Uterus (tissue), 4 donors: ENCODE data around the gene PKNOX2. TPM values are rescaled to one million over a fixed set of nuclear protein-coding genes. Genes with fewer than 3 reads are reported as not detected.

Experiments used
- DNase-seq, 2 donors: peaks; one replicate each; pipeline ENCODE4 v3.0.0-alpha.2; 2019 to 2020
- H3K27ac ChIP-seq, 2 donors: fragments of 200-600 bp; sonication (generic); 1 replicate in 1 of 2; 2 replicates in 1 of 2; pipeline ENCODE4 v1.5.1; 2016 to 2018
- H3K27me3 ChIP-seq, 2 donors: fragments of 200-600 bp; sonication (generic); one replicate each; pipeline ENCODE4 v1.5.1; 2018 to 2019; ENCODE audit warnings: control low read depth in 1 of 2
- H3K36me3 ChIP-seq, 2 donors: fragments of 200-600 bp; sonication (generic); one replicate each; pipeline ENCODE4 v1.5.1; 2019; ENCODE audit warnings: control low read depth in 1 of 2
- H3K4me1 ChIP-seq, 2 donors: fragments of 200-600 bp; sonication (generic); one replicate each; pipeline ENCODE4 v1.5.1; 2018 to 2019; ENCODE audit warnings: control low read depth in 1 of 2
- H3K4me3 ChIP-seq, 2 donors: fragments of 200-600 bp; sonication (generic); 1 replicate in 1 of 2; 2 replicates in 1 of 2; pipeline ENCODE4 v1.5.1; 2018 to 2019; ENCODE audit warnings: mild to moderate bottlenecking in 1 of 2
- H3K9me3 ChIP-seq, 2 donors: fragments of 200-600 bp; sonication (generic); one replicate each; pipeline ENCODE4 v1.5.1; 2019; ENCODE audit warnings: control low read depth in 1 of 2
- CTCF ChIP-seq, 4 experiments: fragments of 200-600 bp in 2 of 4; fragments of 450-650 bp in 2 of 4; sonication (generic) in 2 of 4; IDR thresholded peaks; one replicate each; pipeline ENCODE4 v1.5.1; 2016 to 2019; ENCODE audit warnings: antibody characterized with exemption in 4 of 4, mild to moderate bottlenecking in 2 of 4, moderate library complexity in 1 of 4
- POLR2A ChIP-seq, 2 donors: fragments of 450-650 bp; IDR thresholded peaks; one replicate each; pipeline ENCODE4 v1.6.1; 2016; ENCODE audit warnings: antibody characterized with exemption in 2 of 2, mild to moderate bottlenecking in 1 of 2, moderate library complexity in 1 of 2
- intact Hi-C: fragments of 100-400 bp; cut with DNase I; formaldehyde crosslinking; loops from one replicate; pipeline ENCODE4 v1.15.1; 2023; ENCODE audit warnings: low total_unique reads
- total RNA-seq, 4 donors: library from RNA; depleted of rRNA in 3 of 4; stranded (reverse); fragments of >200 nt in 3 of 4; gene quantifications; one replicate each; pipeline versions ENCODE4 v1.1.0 to v1.2.4, GENCODE V29; 2014 to 2023
- donor health status: DM: yes; HTN: yes; CAD: no.

The PKNOX2 gene
- total RNA-seq, 4 donors from 2014 or later = 0.29 to 22.7 (median 3.3) TPM

- Histone ChIP-seq H3K4me3 (no peak overlapping the region), H3K4me1 (no peaks in the 10 kb centered on the region), H3K27me3 (no peaks in the 10 kb centered on the region), H3K9me3 (no peaks in the 10 kb centered on the region), H3K27ac (no peak overlapping the region), H3K36me3 (no peaks in the 10 kb centered on the region)
- no peak for DNase-seq
- intact Hi-C loops = no loop called here
- TF ChIP-seq CTCF (IDR thresholded peaks at IDR 0.05) (no peak), POLR2A (IDR thresholded peaks at IDR 0.05) (no peak)
These were observed 224.1 kb downstream of the PKNOX2 start for GRCh38 chr11:125388611-125389010.

- intact Hi-C loops = no loop called here
- no peaks in the 10 kb centered on the region for H3K4me1 ChIP-seq
- DNase-seq = no peak
- no peaks in the 10 kb centered on the region for H3K36me3 ChIP-seq
- H3K9me3 ChIP-seq = no peaks in the 10 kb centered on the region
- H3K27ac ChIP-seq = no peak overlapping the region
- H3K4me3 ChIP-seq = no peak overlapping the region
- no peaks in the 10 kb centered on the region for H3K27me3 ChIP-seq
- TF ChIP-seq CTCF (IDR thresholded peaks at IDR 0.05) (no peak), POLR2A (IDR thresholded peaks at IDR 0.05) (no peak)
These were observed 225.0 kb downstream of the PKNOX2 start for GRCh38 chr11:125389339-125390166.

- H3K27ac ChIP-seq = no peak overlapping the region
- intact Hi-C loops = no loop called here
- no peak for DNase-seq
These were observed 226.4 kb downstream of the PKNOX2 start for GRCh38 chr11:125390946-125391345.

GRCh38 chr11:125393331-125393730, 228.8 kb downstream of the PKNOX2 start:
- TF ChIP-seq POLR2A (IDR thresholded peaks at IDR 0.05) (no peak), CTCF (IDR thresholded peaks at IDR 0.05) (no peak)
- H3K36me3 ChIP-seq = no peaks in the 10 kb centered on the region
- H3K27ac ChIP-seq = no peak overlapping the region
- H3K4me3 ChIP-seq = no peak overlapping the region
- DNase-seq = no peak
- H3K4me1 ChIP-seq = no peaks in the 10 kb centered on the region
- intact Hi-C loops = no loop called here
- H3K27me3 ChIP-seq = no peaks in the 10 kb centered on the region
- H3K9me3 ChIP-seq = no peaks in the 10 kb centered on the region

More at GRCh38 chr11:125390946-125391345, 226.4 kb downstream of the PKNOX2 start:
- TF ChIP-seq CTCF (IDR thresholded peaks at IDR 0.05) = no peak
- no peak for TF ChIP-seq POLR2A (IDR thresholded peaks at IDR 0.05)
- no peaks in the 10 kb centered on the region for H3K4me1 ChIP-seq
- H3K36me3 ChIP-seq = no peaks in the 10 kb centered on the region
- H3K9me3 ChIP-seq = no peaks in the 10 kb centered on the region
- no peaks in the 10 kb centered on the region for H3K27me3 ChIP-seq
- no peak overlapping the region for H3K4me3 ChIP-seq

- intact Hi-C loops = no loop called here
- TF ChIP-seq CTCF (IDR thresholded peaks at IDR 0.05) (no peak), POLR2A (IDR thresholded peaks at IDR 0.05) (no peak)
- no peaks in the 10 kb centered on the region for H3K4me1 ChIP-seq
- H3K9me3 ChIP-seq = no peaks in the 10 kb centered on the region
- DNase-seq = no peak
- no peak overlapping the region for H3K27ac ChIP-seq
- H3K4me3 ChIP-seq = no peak overlapping the region
- H3K36me3 ChIP-seq = no peaks in the 10 kb centered on the region
- H3K27me3 ChIP-seq = no peaks in the 10 kb centered on the region
These were observed 229.7 kb downstream of the PKNOX2 start for GRCh38 chr11:125394296-125394695.
